ENCODE results near the gene KIF20A.
A peak's percentile ranks its signal among the peaks of the same experiment; 100 is the strongest.
"Not testable (repeated sequence)": the region's sequence is repeated elsewhere in the genome, so short reads cannot be mapped to it uniquely, and the experiment has no call there.

Gene KIF20A

GRCh38 chr5:138188626-138189025 lies 9.7 kb downstream of the KIF20A start:
- ChIA-PET CTCF (interaction anchor here (0.7 to 0.9 kb wide), 2 partner anchors 164 to 320 kb away, joined by 3 read pairs; partner anchors contain the start of gene KDM3B), POLR2A (interaction anchor here (2.6 to 4.9 kb wide), 2 partner anchors 10 to 24 kb away, joined by 14 to 20 read pairs; partner anchors contain the start of genes BRD8, CDC23 and KIF20A)
- no peak for DNase-seq (ENCODE audit: extremely low spot score)
- TF ChIP-seq LEF1 (IDR thresholded peaks at IDR 0.05; ENCODE audit: borderline replicate concordance) (no peak), L3MBTL2 (conservative IDR thresholded peaks at IDR 0.05) (no peak), CTBP1 (IDR thresholded peaks at IDR 0.05; ENCODE audit: borderline replicate concordance) (no peak), NFRKB (IDR thresholded peaks at IDR 0.05) (no peak), HDGF (IDR thresholded peaks at IDR 0.05; ENCODE audit: borderline replicate concordance) (no peak), SUZ12 (IDR thresholded peaks at IDR 0.05) (no peak), PKNOX1 (IDR thresholded peaks at IDR 0.05) (no peak), FOXA1 (IDR thresholded peaks at IDR 0.05) (no peak), ELF4 (IDR thresholded peaks at IDR 0.05) (no peak), FOXM1 (IDR thresholded peaks at IDR 0.05; ENCODE audit: borderline replicate concordance) (no peak), FOXK2 (IDR thresholded peaks at IDR 0.05) (no peak), TARDBP (IDR thresholded peaks at IDR 0.05) (no peak), SP1 (IDR thresholded peaks at IDR 0.05) (no peak), BHLHE40 (IDR thresholded peaks at IDR 0.05; ENCODE audit: borderline replicate concordance) (no peak), ARNT (IDR thresholded peaks at IDR 0.05) (no peak), ZNF384 (IDR thresholded peaks at IDR 0.05) (no peak)

GRCh38 chr5:138192826-138193225 lies 13.9 kb downstream of the KIF20A start:
- no peak for TF ChIP-seq TARDBP (IDR thresholded peaks at IDR 0.05)
- TF ChIP-seq CTBP1 (IDR thresholded peaks at IDR 0.05; ENCODE audit: borderline replicate concordance) = no peak
- no peak for TF ChIP-seq SUZ12 (IDR thresholded peaks at IDR 0.05)
- TF ChIP-seq FOXA1 (IDR thresholded peaks at IDR 0.05) = no peak
- no peak for TF ChIP-seq FOXK2 (IDR thresholded peaks at IDR 0.05)
- no peak for TF ChIP-seq PKNOX1 (IDR thresholded peaks at IDR 0.05)
- TF ChIP-seq FOXM1 (IDR thresholded peaks at IDR 0.05; ENCODE audit: borderline replicate concordance) = no peak
- TF ChIP-seq L3MBTL2 (conservative IDR thresholded peaks at IDR 0.05) = no peak
- no peak for TF ChIP-seq HDGF (IDR thresholded peaks at IDR 0.05; ENCODE audit: borderline replicate concordance)
- TF ChIP-seq LEF1 (IDR thresholded peaks at IDR 0.05; ENCODE audit: borderline replicate concordance) = no peak
- TF ChIP-seq ELF4 (IDR thresholded peaks at IDR 0.05) = no peak
- no peak for TF ChIP-seq BHLHE40 (IDR thresholded peaks at IDR 0.05; ENCODE audit: borderline replicate concordance)
- TF ChIP-seq ZNF384 (IDR thresholded peaks at IDR 0.05) = no peak
- no peak for TF ChIP-seq SP1 (IDR thresholded peaks at IDR 0.05)
- no peak for DNase-seq (ENCODE audit: extremely low spot score)
- ChIA-PET POLR2A (no interaction called here), CTCF (interaction anchor here (0.6 kb wide), 1 partner anchor 1554 kb away, joined by 3 read pairs; no protein-coding TSS in a partner anchor)

GRCh38 chr5:138193859-138194258 lies 14.9 kb downstream of the KIF20A start:
- POLR2A ChIA-PET = not testable (repeated sequence)
- CTCF ChIA-PET = interaction anchor here (0.6 kb wide), 1 partner anchor 553 kb away, joined by 3 read pairs; no protein-coding TSS in a partner anchor

GRCh38 chr5:138210985-138211384 lies 32.1 kb downstream of the KIF20A start:
- TF ChIP-seq SP1 (IDR thresholded peaks at IDR 0.05) (no peak), BHLHE40 (IDR thresholded peaks at IDR 0.05; ENCODE audit: borderline replicate concordance) (no peak), PKNOX1 (IDR thresholded peaks at IDR 0.05) (no peak), FOXA1 (IDR thresholded peaks at IDR 0.05) (no peak), CTBP1 (IDR thresholded peaks at IDR 0.05; ENCODE audit: borderline replicate concordance) (no peak), FOXM1 (IDR thresholded peaks at IDR 0.05; ENCODE audit: borderline replicate concordance) (no peak), SUZ12 (IDR thresholded peaks at IDR 0.05) (no peak), HDGF (IDR thresholded peaks at IDR 0.05; ENCODE audit: borderline replicate concordance) (no peak), ZNF384 (IDR thresholded peaks at IDR 0.05) (no peak), ELF4 (IDR thresholded peaks at IDR 0.05) (no peak), LEF1 (IDR thresholded peaks at IDR 0.05; ENCODE audit: borderline replicate concordance) (no peak), ARNT (IDR thresholded peaks at IDR 0.05) (no peak)
- no peak for DNase-seq (ENCODE audit: extremely low spot score)
- ChIA-PET CTCF (interaction anchor here (1.0 kb wide), 1 partner anchor 32 kb away, joined by 3 read pairs; the partner anchor contains the start of gene KIF20A), POLR2A (no interaction called here)

More at GRCh38 chr5:138193859-138194258, 14.9 kb downstream of the KIF20A start:
- DNase-seq (ENCODE audit: extremely low spot score) = not testable (repeated sequence)

GRCh38 chr5:138212828-138213160 lies 33.9 kb downstream of the KIF20A start:
- CTCF ChIA-PET = interaction anchor here (1.8 to 2.2 kb wide), 3 partner anchors 10 to 237 kb away, joined by 6 to 11 read pairs (median 6); no protein-coding TSS in a partner anchor
- POLR2A ChIA-PET = interaction anchor here (0.7 to 2.9 kb wide), 31 partner anchors 11 to 369 kb away, joined by 3 to 31 read pairs (median 6); partner anchors contain the start of genes CDC25C, FAM53C, GFRA3 and KIF20A
- no peak for TF ChIP-seq TARDBP (IDR thresholded peaks at IDR 0.05)
- TF ChIP-seq PKNOX1 (IDR thresholded peaks at IDR 0.05) = no peak
- no peak for TF ChIP-seq SUZ12 (IDR thresholded peaks at IDR 0.05)
- TF ChIP-seq ELF4 (IDR thresholded peaks at IDR 0.05) = no peak
- DNase-seq (ENCODE audit: extremely low spot score) = peak; percentile 21

Measured in HEK293T (cell line).